HFF-Myc (cell line): ENCODE data around the gene GGACT.

Experiments
- DNase-seq: peaks from one replicate; pipeline ENCODE4 v3.0.0-alpha.2; 2011; ENCODE audit warnings: low read depth; ENCODE audit errors: extremely low read depth
- H3K4me3 ChIP-seq: replicated peaks from 2 replicates; pipeline ENCODE4 v1.5.1; 2011; ENCODE audit warnings: low read depth, mild to moderate bottlenecking, control low read depth, low read length
- TF ChIP-seq, protein P1 (sequence below): IDR thresholded peaks from 2 replicates; pipeline ENCODE4 v1.5.1; 2012; ENCODE audit warnings: mild to moderate bottlenecking, low read depth, low read length, control low read depth; ENCODE audit errors: missing control alignments

Gene GGACT

DNA sequence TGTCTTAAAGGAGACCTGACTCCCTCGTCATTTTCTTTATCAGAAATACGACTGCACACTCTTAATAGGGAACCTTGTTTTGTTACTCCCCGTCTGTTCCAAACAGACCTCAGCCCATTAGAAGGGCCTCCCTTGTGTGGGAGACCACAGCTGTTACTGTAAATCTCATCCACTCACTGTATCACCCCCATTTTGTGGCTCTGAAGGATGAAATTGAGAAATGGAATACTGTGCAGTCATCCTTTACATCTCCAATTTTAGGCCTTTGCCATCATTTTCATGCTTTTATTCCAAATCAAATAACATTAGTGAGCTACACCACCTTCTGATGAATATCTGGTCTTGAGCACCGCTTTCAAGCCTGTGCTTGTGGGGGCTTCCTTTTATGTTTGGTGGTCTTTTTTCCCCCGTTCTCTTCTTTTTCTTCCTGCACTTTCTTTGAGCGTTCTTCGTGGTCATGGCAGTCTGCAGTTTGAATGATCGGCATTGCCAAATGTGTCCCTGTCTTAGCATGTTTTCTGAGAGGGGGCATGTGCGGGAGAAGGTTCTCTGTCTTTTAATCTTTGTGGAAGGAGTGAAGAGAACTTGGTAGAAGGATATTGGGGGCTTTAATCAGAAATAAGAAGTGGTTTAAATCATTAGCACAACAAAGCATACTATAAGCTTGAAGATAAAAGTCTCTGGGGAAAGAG lies 65.8 kb downstream of the GGACT start:
- TF ChIP-seq, protein P1, sequence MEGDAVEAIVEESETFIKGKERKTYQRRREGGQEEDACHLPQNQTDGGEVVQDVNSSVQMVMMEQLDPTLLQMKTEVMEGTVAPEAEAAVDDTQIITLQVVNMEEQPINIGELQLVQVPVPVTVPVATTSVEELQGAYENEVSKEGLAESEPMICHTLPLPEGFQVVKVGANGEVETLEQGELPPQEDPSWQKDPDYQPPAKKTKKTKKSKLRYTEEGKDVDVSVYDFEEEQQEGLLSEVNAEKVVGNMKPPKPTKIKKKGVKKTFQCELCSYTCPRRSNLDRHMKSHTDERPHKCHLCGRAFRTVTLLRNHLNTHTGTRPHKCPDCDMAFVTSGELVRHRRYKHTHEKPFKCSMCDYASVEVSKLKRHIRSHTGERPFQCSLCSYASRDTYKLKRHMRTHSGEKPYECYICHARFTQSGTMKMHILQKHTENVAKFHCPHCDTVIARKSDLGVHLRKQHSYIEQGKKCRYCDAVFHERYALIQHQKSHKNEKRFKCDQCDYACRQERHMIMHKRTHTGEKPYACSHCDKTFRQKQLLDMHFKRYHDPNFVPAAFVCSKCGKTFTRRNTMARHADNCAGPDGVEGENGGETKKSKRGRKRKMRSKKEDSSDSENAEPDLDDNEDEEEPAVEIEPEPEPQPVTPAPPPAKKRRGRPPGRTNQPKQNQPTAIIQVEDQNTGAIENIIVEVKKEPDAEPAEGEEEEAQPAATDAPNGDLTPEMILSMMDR, result no peak
- no peak for DNase-seq

DNA sequence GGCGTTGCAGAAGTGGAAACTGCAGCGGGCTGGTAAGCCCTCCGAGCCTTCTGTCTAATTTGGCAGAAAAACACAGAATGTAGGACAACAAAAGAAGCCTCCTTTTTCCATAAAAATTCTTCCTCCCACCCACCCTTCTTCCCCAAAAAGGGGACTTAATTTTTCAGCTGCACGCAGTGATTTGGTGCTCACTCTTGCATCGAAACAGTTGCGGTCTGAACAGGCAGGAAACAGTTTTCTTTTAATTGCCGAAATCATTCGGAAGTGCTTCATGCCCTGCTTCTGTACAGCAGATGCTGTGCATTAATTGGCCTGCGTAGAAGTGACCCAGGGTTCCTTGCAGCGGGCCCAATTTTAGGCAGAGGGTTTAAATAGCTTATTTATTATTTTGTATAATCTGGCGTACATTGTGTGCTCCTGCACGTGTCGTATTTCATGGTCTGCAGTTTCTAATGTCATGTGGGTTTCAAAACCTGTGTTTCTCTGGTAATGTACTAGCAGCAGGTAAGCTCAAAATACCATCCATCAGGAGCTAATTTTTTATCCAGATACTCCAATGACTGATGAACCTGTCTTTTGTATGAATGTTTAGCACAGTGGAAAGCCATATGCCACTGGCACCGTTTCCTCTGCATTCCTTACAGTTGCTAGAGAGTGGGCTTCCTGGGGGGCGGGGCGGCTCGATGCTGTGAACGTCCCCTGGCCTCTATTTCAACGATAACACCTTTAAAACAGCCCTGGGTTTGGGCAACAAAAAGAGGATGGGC lies 66.6 kb downstream of the GGACT start:
- no peak for DNase-seq
- H3K4me3 ChIP-seq, result no peak overlapping the region
- TF ChIP-seq, protein P1, result no peak

More for the DNA sequence above, 65.8 kb downstream of the GGACT start:
- H3K4me3 ChIP-seq, result no peak overlapping the region

DNA sequence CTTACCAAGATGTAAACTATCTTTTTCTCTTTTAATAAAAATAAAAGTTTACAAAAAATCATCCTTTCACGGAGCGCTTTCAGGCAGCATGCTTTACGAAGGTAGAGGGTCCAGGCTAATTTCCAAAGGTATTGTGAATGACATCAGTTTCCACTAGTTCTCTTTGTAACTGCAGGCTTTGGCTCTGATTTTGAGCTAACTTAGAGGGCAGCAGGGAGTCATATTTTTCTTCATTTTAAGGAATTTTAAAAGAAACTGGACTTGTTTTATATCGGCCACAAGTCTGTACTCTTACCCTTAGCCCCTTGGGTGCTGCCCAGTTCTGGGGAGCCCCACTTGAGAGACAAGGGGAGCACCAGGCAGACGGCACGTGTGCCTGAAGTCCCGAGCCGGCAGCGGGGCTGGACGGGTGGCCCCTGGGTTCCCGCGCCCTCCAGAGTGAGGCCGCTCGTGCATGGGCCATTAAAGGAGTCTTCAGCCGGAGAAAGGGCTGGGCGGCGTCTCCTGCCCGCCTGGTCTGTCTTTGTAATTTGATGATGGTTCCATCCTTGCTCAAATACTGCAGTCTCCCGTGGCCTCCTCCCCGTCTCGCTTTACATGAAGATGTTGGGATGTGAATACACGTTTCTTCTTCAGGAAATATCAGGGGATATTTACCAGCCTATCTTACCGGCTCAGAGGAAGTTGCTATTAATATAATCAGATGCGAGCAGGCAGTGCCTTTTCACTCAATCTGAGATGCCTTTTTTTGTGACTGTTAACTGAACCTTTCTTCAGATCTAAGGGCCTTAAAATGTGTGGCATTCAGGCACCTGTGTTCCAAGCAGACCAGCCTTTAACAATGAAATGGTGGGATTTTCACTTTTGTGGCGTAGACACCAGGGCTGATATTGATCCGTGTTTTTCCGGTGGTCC lies 67.4 kb downstream of the GGACT start:
- no peak for DNase-seq
- no peak overlapping the region for H3K4me3 ChIP-seq
- TF ChIP-seq, protein P1, result no peak

DNA sequence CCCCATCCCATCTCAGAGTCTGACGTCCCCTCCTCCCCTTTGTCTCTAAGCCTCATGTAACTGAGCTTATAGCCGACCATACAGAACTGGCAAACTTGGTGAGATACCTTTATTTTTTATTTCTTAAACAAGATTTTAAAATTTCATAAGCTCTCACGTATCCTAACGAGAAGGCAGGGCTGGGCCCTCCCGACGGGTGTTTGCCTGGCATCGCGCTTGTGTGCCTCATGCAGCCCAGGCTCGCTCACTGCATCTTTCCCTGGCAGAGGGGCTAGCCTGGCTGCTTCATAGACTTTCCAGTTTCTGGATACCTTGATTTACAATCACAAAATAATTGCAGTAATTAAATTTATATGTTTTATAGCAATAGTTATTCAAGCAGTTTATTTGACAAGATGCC lies 69.0 kb downstream of the GGACT start:
- TF ChIP-seq, protein P1, result no peak
- DNase-seq, result no peak

DNA sequence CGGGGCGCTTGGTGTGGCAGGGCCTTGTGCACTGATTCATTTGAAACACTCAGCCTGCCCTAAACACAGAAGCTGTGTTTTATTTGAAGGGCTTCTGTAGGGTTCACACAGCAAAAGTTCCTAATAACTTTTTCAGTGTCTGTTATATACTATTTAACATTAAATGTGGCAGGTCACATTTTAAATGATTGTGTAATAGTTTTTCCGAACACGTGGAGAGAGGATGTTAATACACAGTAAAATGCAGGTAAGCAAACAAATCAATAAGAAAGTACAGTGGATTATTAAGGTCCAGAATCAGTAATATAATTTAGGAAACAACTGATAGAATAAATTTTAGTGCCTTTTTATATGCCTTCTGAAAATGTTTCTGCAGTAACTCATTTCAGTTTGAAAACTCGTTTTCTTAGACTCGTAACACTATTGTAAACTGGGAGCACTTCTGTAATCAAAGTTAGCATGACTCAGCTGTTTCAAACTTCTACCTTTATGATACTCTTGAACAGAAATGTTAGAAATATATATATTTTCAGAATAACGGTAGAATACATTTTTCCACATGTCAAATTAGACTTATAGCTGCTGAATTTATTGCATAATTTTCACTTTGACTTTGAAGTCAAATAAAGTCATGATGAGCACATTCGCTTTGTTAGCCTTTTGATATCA lies 70.1 kb downstream of the GGACT start:
- no peak for DNase-seq
- H3K4me3 ChIP-seq, result no peak overlapping the region
- TF ChIP-seq, protein P1, result no peak

More for the DNA sequence above, 69.0 kb downstream of the GGACT start:
- H3K4me3 ChIP-seq, result no peak overlapping the region

DNA sequence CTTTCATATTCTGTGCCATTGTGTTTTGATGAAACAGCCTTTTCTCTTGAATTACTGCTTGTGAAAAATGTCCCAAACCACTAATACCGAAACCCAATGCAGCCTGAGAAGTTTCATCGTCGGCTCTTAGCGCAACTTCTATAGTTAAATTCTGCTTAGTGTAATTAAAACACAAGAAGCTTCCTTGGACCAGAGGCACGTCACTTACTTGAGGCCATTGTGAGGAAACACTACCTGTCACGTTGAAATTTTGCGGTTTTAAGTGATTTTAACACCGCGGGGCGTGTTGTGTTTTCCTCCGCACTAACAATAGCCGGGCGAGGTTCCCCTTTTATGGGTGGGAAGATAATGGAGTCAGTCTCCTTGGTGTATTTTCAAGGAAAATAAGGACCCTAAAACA lies 70.9 kb downstream of the GGACT start:
- H3K4me3 ChIP-seq, result no peak overlapping the region

More for the DNA sequence above, 70.9 kb downstream of the GGACT start:
- TF ChIP-seq, protein P1, result no peak
- no peak for DNase-seq
